ENCODE measurements around the gene EID2B. TPM values are rescaled to one million over a fixed set of nuclear protein-coding genes. Genes with fewer than 3 reads are reported as not detected.

The EID2B gene
- total RNA-seq, 1 experiment from 2014 or later = 2.2 TPM

GRCh38 chr19:39543477-39543857 is 10.8 kb upstream of the EID2B start:
- no peak overlapping the region for H3T11ph ChIP-seq (ENCODE audit: low read length)

More at GRCh38 chr19:39543477-39543857, 10.8 kb upstream of the EID2B start:
- H2AK5ac ChIP-seq (ENCODE audit: insufficient read length, low read length) = no peak overlapping the region
- no peaks in the 10 kb centered on the region for H3K23me2 ChIP-seq (ENCODE audit: insufficient read length, low read depth, low read length, poor library complexity, severe bottlenecking)
- H3K23ac ChIP-seq (ENCODE audit: insufficient read length, low read depth, low read length) = no peak overlapping the region
- no peaks in the 10 kb centered on the region for H4K20me1 ChIP-seq (ENCODE audit: control insufficient read depth, insufficient read depth, insufficient read length)
- no peak overlapping the region for H2BK20ac ChIP-seq (ENCODE audit: low read depth, low read length, poor library complexity, severe bottlenecking)
- no peaks in the 10 kb centered on the region for H3K79me1 ChIP-seq (ENCODE audit: insufficient read depth, low read depth, low read length, poor library complexity, severe bottlenecking)
- no peak for TF ChIP-seq CTCF (conservative IDR thresholded peaks at IDR 0.05)
- H2AFZ ChIP-seq (ENCODE audit: low read length) = no peak overlapping the region
- no peak overlapping the region for H2BK5ac ChIP-seq (ENCODE audit: insufficient read length, low read length)
- Mint-ChIP-seq H3K4me1 (peaks cover 21 to 30% of the 10 kb centered on the region in 2 experiments), H3K27me3 (ENCODE audit: low read depth) (peaks cover 4% of the 10 kb centered on the region), H3K9me3 (no peaks in the 10 kb centered on the region; a peak in 1 of 5 replicates), H3K4me3 (no peak overlapping the region), H3K27ac (no peak overlapping the region), H3K36me3 (ENCODE audit: insufficient read depth in 1 of 3, low read depth in 3 of 3) (peaks cover 0 to under 1% (median 0%) of the 10 kb centered on the region in 3 experiments; a peak in 2 of 7 replicates)
- H3K4me1 ChIP-seq (ENCODE audit: insufficient read depth, low read length) = peaks cover 3% of the 10 kb centered on the region; the same call in 1 of the 2 replicates
- H4K91ac ChIP-seq (ENCODE audit: insufficient read length, low read depth, low read length) = no peak overlapping the region
- no peak overlapping the region for H3K14ac ChIP-seq (ENCODE audit: insufficient read depth, low read length)
- H3K4me2 ChIP-seq (ENCODE audit: insufficient read depth, insufficient read length, low read length) = no peak overlapping the region
- no peak overlapping the region for H3K18ac ChIP-seq (ENCODE audit: insufficient read length, low read depth, low read length)
- no peaks in the 10 kb centered on the region for H3K27me3 ChIP-seq (ENCODE audit: insufficient read depth, low read length)
- no peak overlapping the region for H3K56ac ChIP-seq (ENCODE audit: insufficient read length, low read depth, low read length)
- no peak overlapping the region for H3K27ac ChIP-seq (ENCODE audit: insufficient read length, low read depth, low read length)
- no peak overlapping the region for H3K4ac ChIP-seq (ENCODE audit: low read depth, low read length)
- DNase-seq = no peak
- H3K9ac ChIP-seq (ENCODE audit: extremely low read depth, insufficient read length, low read length) = no peak overlapping the region
- no CpG with 5 or more reads among the region's 3 CpGs for WGBS (ENCODE audit: extremely low coverage, insufficient read length, low lambda C conversion rate)
- H4K8ac ChIP-seq (replicated peaks; ENCODE audit: insufficient read length, low read depth, low read length) = no peak overlapping the region
- no peak overlapping the region for H2BK120ac ChIP-seq (ENCODE audit: low read depth, low read length, poor library complexity, severe bottlenecking)
- H3K9me3 ChIP-seq (ENCODE audit: control insufficient read depth, low read depth, low read length) = no peaks in the 10 kb centered on the region
- no peak overlapping the region for H4K5ac ChIP-seq (ENCODE audit: insufficient read length, low read depth, low read length)
- H2BK15ac ChIP-seq (ENCODE audit: low read depth, low read length) = no peak overlapping the region
- no peak overlapping the region for H2BK12ac ChIP-seq (ENCODE audit: insufficient read length, low read depth, low read length)
- H3K79me2 ChIP-seq (ENCODE audit: insufficient read depth, low read length) = no peaks in the 10 kb centered on the region
